Fibroblast of villous mesenchyme (primary cell): ENCODE data around the gene ABLIM1. TPM values are rescaled to one million over a fixed set of nuclear protein-coding genes. Genes with fewer than 3 reads are reported as not detected.

Source experiments
- DNase-seq: peaks from one replicate; pipeline ENCODE4 v3.0.0-alpha.2; 2010; ENCODE audit warnings: low read depth
- H3K4me3 ChIP-seq: 2 replicates; pipeline ENCODE4 v1.5.1; 2011; ENCODE audit warnings: low read depth, mild to moderate bottlenecking, low read length
- total RNA-seq: library from RNA; depleted of rRNA; stranded (reverse); fragments of >200 nt; gene quantifications from 2 replicates; pipeline ENCODE4 v1.2.3, GENCODE V29; 2012
- TF ChIP-seq, protein P1 (sequence below): IDR thresholded peaks from 2 replicates; pipeline ENCODE4 v1.5.1; 2012; ENCODE audit warnings: low read depth, mild to moderate bottlenecking, low read length; ENCODE audit not compliant: insufficient read depth

ABLIM1 gene
- total RNA-seq, 1 donor = 18.6 TPM

DNA sequence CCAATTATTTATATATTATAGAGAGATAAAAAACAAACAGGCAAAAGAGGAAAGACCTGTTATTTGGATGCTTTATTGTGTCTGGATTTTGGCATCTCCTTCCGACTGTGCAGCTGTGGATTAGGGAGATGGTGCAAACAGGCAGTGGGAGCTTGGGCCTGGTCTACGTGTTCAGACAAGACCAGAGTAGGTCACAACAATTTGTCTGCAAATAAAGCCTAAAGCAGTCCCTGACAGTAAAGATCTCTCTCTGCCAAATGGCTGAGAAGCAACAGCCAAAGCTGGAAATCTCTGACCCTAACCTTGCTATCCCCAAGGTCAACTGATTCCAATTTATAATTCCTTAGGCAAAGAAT, 82.0 kb downstream of the ABLIM1 start:
- DNase-seq = no peak
- TF ChIP-seq, protein P1, sequence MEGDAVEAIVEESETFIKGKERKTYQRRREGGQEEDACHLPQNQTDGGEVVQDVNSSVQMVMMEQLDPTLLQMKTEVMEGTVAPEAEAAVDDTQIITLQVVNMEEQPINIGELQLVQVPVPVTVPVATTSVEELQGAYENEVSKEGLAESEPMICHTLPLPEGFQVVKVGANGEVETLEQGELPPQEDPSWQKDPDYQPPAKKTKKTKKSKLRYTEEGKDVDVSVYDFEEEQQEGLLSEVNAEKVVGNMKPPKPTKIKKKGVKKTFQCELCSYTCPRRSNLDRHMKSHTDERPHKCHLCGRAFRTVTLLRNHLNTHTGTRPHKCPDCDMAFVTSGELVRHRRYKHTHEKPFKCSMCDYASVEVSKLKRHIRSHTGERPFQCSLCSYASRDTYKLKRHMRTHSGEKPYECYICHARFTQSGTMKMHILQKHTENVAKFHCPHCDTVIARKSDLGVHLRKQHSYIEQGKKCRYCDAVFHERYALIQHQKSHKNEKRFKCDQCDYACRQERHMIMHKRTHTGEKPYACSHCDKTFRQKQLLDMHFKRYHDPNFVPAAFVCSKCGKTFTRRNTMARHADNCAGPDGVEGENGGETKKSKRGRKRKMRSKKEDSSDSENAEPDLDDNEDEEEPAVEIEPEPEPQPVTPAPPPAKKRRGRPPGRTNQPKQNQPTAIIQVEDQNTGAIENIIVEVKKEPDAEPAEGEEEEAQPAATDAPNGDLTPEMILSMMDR = no peak
- H3K4me3 ChIP-seq = no peak overlapping the region

DNA sequence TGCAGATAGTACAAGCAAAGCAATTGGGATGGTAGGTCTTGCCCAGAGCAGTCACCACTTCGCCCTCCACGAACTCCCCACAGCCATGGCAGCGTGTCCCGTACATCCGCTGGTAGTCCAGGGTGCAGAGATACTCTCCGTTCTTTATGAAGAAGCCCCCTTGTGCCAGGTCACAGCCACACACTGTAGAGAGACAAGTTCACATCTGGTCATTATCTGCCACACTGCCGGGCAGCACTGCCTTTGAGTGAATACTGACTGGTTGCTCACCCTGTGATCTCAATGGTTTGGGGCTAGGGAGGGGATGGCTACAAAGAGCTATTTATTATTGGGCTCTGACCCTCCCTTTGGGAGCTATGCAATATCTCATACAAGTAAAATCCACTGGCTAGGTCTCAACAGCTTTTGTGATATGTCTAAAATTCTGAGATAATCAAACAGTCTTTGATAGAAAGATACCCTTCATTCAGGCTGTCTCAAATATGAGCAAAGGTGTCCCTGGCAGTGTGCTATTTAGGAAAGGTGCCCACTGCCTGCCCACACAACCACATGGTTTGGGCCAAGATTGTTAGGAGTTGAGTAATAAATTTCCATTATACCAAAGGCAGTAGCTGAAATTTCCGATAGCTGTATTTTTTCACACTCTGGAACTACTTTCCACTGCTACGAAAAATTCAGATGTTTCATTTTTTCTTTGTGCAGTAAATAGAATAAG, 82.5 kb downstream of the ABLIM1 start:
- no peak overlapping the region for H3K4me3 ChIP-seq
- TF ChIP-seq, protein P1 = no peak
- no peak for DNase-seq

DNA sequence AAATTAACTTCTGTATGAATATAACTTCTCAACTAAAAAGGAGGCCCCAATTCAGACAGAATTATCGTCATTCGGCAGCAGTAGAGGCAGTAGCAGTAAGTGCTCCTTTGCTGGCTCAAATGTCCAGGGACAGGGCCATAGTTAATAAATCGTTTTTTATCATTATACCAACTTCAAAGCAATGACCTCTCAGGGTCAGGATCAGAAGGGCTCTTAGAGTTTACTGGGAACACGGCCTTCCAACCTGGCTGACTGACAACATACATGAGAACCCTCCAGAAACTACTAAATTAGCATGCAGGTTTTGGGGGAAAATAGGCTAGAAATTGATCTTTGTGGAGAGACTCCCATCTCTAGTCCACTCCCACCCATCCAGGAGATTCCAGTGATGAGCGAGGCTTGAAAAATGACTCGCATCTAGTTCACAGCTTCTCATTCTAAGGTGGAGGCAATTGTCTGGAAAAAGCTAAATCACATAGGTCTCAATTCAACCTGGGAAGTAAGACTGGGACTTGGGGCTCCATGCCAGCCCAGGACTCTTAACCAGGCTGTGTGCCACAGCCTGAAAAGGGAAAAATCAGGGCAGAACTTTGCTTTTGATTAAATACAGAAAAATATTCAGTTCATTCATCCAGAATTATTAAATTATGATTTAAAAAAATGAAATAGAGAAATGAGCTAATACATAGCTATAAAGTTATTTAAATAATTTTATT, 84.6 kb downstream of the ABLIM1 start:
- H3K4me3 ChIP-seq = no peak overlapping the region
- no peak for DNase-seq
- TF ChIP-seq, protein P1 = no peak

DNA sequence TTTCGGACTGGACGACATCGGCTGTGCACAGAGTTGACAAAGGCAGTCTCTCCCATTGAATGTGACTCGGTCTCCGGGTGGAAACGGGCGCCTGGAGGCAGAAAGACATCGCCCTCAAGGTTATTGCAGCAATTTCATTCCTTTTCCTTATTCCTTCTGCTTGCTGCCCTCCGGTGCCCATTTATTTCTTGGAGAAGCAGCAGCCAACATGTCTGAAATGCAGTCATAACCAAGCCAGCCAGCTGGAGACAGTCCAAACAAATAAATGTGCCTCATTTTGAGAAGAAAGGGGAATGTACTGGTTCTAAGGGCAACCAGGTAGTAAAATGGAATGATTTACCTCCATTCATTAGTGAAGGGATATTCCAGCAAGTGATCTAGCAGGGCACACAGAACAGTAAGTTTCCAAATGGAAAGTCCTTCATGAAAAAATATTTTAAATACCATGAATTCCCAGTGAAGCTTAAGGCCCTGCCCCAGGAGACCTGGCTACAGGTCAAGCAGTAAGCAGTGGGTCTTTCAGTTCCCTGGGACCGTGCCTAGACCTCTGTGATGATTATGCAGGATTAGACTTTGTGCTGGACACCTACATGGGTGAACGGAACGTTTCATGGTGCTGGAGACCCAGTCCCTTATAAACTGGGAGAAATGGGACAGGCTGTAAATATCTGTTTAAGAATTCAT, 86.6 kb downstream of the ABLIM1 start:
- H3K4me3 ChIP-seq = no peak overlapping the region
- TF ChIP-seq, protein P1 = no peak
- no peak for DNase-seq

DNA sequence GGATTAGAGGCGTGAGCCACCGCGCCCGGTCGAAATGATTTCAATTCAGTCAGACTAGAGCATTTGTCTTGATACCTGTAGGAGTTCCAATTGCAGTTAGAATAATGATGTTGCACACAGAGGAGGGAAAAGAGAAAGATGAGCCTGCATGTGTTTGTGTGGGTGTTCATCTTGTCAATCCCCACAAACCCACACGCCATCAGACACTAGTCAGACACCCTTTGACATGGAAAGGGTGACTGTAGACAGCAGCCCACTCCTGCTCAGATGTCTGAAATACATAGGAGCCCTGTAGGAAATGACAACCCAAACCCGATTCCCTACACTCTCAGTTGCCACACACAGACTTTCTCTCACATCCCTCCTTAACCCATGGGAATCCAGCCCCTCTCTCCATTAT, 92.0 kb downstream of the ABLIM1 start:
- H3K4me3 ChIP-seq = no peak overlapping the region
- DNase-seq = no peak
- TF ChIP-seq, protein P1 = no peak

DNA sequence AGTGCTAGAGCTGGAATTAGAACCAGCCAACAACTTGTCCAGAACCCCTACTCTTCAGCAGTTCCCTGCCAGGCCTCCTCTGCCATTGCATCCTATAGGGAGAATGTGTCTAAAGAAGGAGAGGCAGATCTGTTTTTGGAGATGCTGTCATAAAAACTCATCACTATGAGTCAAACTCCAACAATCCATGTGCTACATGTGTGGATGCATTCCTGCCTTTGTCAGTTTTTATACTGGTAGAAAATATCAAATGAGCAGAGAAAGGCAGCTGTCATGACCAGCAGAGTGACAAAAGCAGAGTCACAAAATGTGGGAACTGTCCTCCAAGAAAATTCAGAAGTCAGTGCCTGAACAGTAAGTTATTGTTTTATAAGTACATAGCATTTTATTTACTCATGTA, 93.0 kb downstream of the ABLIM1 start:
- TF ChIP-seq, protein P1 = no peak
- DNase-seq = no peak
- no peak overlapping the region for H3K4me3 ChIP-seq
